Muscle of leg (tissue), 11 donors: ENCODE measurements around the gene NCKAP5. TPM values are rescaled to one million over a fixed set of nuclear protein-coding genes. Genes with fewer than 3 reads are reported as not detected.

Source experiments
- DNase-seq: peaks from one replicate; pipeline ENCODE4 v3.0.0; 2013
- H3K27ac ChIP-seq: one replicate; pipeline ENCODE4 v1.5.1; 2013; ENCODE audit warnings: mild to moderate bottlenecking, low read length, control low read depth
- H3K27me3 ChIP-seq: one replicate; pipeline ENCODE4 v1.6.1; 2013; ENCODE audit warnings: low read length; ENCODE audit not compliant: control insufficient read depth, insufficient read depth
- H3K36me3 ChIP-seq: one replicate; pipeline ENCODE4 v1.6.1; 2013; ENCODE audit warnings: low read length; ENCODE audit not compliant: control insufficient read depth, insufficient read depth
- H3K4me1 ChIP-seq: one replicate; pipeline ENCODE4 v1.6.1; 2013; ENCODE audit warnings: low read length; ENCODE audit not compliant: control insufficient read depth, insufficient read depth
- H3K4me3 ChIP-seq: one replicate; pipeline ENCODE4 v1.5.1; 2013; ENCODE audit warnings: low read length, control low read depth
- H3K9me3 ChIP-seq: replicated peaks from 2 replicates; pipeline ENCODE4 v1.6.1; 2013; ENCODE audit warnings: low read depth, low read length; ENCODE audit not compliant: control insufficient read depth
- WGBS: methylation state at CpG from one replicate; pipeline ENCODE4 v1.1.5; 2013; ENCODE audit warnings: missing lambda C conversion rate; ENCODE audit not compliant: insufficient coverage; 5-methylcytosine and 5-hydroxymethylcytosine counted together
- polyA plus RNA-seq, 8 donors: library from polyadenylated mRNA; unstranded; fragments of 120-200 nt; gene quantifications; one replicate each; pipeline versions ENCODE4 v1.2.1 to v1.2.3, GENCODE V29; 2013; ENCODE audit warnings: inconsistent platforms in 1 of 8, low replicate concordance in 1 of 8; ENCODE audit not compliant: insufficient read length in 8 of 8, insufficient read depth in 1 of 8
- total RNA-seq: library from RNA; stranded (reverse); fragments of 120-200 nt; gene quantifications from one replicate; pipeline ENCODE4 v1.2.4, GENCODE V29; 2013

NCKAP5 gene
- total and polyA plus RNA-seq, 9 donors: 3.7 to 8.9 (median 5.0) TPM

GRCh38 chr2:133378928-133379549 lies 189.2 kb downstream of the NCKAP5 start:
- Histone ChIP-seq H3K27ac (no peak overlapping the region), H3K9me3 (no peaks in the 10 kb centered on the region), H3K4me3 (no peak overlapping the region), H3K4me1 (peaks cover 4% of the 10 kb centered on the region), H3K27me3 (no peaks in the 10 kb centered on the region), H3K36me3 (no peaks in the 10 kb centered on the region)
- DNase-seq: peak; percentile 91
- WGBS: 29% methylated on average over 3 of the region's 7 CpGs

GRCh38 chr2:133378386-133378785 lies 189.9 kb downstream of the NCKAP5 start:
- no peak overlapping the region for H3K27ac ChIP-seq
- peaks cover 4% of the 10 kb centered on the region for H3K4me1 ChIP-seq
- no peaks in the 10 kb centered on the region for H3K27me3 ChIP-seq
- no CpG with 5 or more reads among the region's 1 CpG for WGBS
- H3K9me3 ChIP-seq: no peaks in the 10 kb centered on the region
- no peaks in the 10 kb centered on the region for H3K36me3 ChIP-seq
- no peak for DNase-seq
- H3K4me3 ChIP-seq: no peak overlapping the region

GRCh38 chr2:133377599-133377998 lies 190.7 kb downstream of the NCKAP5 start:
- Histone ChIP-seq H3K9me3 (no peaks in the 10 kb centered on the region), H3K27ac (no peak overlapping the region), H3K27me3 (no peaks in the 10 kb centered on the region), H3K4me3 (no peak overlapping the region), H3K4me1 (peaks cover 4% of the 10 kb centered on the region), H3K36me3 (no peaks in the 10 kb centered on the region)
- WGBS: no CpG with 5 or more reads among the region's 2 CpGs
- DNase-seq: no peak

DNA sequence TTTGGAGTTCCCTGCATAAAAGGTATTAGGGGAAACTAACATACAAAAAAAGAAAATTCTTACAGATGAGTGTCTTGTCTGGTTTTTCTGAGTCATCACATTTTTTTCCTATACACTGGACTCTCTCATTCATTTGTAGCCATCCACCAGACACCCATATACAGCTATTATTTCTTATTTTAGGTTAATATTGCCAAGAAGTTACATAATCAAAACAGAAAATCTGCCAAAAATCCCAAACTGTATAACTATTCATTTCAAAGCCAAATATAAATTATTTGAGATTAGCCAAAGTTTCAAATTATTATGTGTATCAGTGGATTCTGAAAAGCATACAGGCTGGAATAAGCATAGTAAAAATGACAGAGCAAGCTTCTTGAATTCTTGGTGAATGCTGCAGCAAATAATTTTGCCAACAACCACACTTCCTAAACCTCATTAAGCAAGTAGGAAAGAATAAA lies 191.2 kb downstream of the NCKAP5 start:
- peaks cover 4% of the 10 kb centered on the region for H3K4me1 ChIP-seq
- no peak overlapping the region for H3K27ac ChIP-seq
- peak; percentile 92 for DNase-seq
- no peaks in the 10 kb centered on the region for H3K36me3 ChIP-seq
- H3K9me3 ChIP-seq: no peaks in the 10 kb centered on the region
- no peak overlapping the region for H3K4me3 ChIP-seq
- H3K27me3 ChIP-seq: no peaks in the 10 kb centered on the region

DNA sequence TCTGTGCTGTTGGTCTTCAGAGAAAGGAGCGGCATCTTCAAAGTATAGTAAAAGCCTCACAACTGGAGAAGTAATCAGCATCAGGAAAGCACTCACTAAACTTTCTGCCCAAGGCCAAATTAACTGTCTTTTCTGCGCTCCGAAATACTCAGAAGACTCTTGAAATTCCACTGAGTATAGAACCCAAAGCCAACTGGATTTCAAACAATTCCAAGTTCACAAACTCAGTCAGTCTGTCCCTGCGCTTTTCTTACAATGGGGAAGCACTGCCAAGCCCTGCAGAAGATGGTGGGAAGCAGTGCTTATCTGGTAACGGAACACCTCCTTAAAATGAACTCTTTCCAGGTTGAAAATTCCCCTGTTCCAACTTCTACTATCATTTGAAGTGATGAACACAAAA lies 193.5 kb downstream of the NCKAP5 start:
- 13% methylated on average over 2 of the region's 5 CpGs for WGBS
- peak; percentile 68 for DNase-seq
- H3K9me3 ChIP-seq: no peaks in the 10 kb centered on the region
- H3K27me3 ChIP-seq: no peaks in the 10 kb centered on the region
- H3K4me3 ChIP-seq: no peak overlapping the region
- peaks cover 4% of the 10 kb centered on the region for H3K4me1 ChIP-seq
- no peak overlapping the region for H3K27ac ChIP-seq
- H3K36me3 ChIP-seq: no peaks in the 10 kb centered on the region

GRCh38 chr2:133371286-133371685 lies 197.0 kb downstream of the NCKAP5 start:
- Histone ChIP-seq H3K27ac (no peak overlapping the region), H3K9me3 (no peaks in the 10 kb centered on the region), H3K27me3 (no peaks in the 10 kb centered on the region), H3K36me3 (no peaks in the 10 kb centered on the region), H3K4me3 (no peak overlapping the region), H3K4me1 (no peaks in the 10 kb centered on the region)
- WGBS: 75% methylated on average over 1 of the region's 3 CpGs
- DNase-seq: no peak

- Histone ChIP-seq H3K9me3 (no peaks in the 10 kb centered on the region), H3K27me3 (no peaks in the 10 kb centered on the region)
- WGBS: 100% methylated on average over 1 of the region's 3 CpGs
These were observed 198.2 kb downstream of the NCKAP5 start for GRCh38 chr2:133369901-133370658.

DNA sequence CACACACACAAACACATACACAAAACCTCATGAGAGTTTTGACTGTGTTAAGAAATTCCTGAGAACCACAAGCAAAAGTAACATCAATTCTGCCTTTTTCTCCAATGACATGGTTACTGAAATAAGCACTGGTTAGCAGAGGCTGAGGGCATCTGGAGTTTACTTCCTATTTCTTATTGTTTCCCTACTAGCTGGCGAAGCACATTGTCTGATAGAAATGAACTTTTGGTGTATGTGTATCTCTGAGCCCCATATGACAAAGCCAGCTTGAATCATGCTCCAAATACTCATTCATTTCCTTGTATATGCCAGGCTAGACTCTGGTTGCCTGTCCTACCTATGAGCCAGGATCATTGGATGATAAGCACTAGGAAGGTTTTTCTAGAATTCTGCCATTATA lies 203.1 kb downstream of the NCKAP5 start:
- Histone ChIP-seq H3K27ac (no peak overlapping the region), H3K27me3 (no peaks in the 10 kb centered on the region), H3K4me1 (no peaks in the 10 kb centered on the region), H3K4me3 (no peak overlapping the region), H3K36me3 (no peaks in the 10 kb centered on the region), H3K9me3 (no peaks in the 10 kb centered on the region)
- no peak for DNase-seq
- WGBS: no CpG with 5 or more reads among the region's 1 CpG

More at GRCh38 chr2:133369901-133370658, 198.2 kb downstream of the NCKAP5 start:
- no peaks in the 10 kb centered on the region for H3K4me1 ChIP-seq
- no peaks in the 10 kb centered on the region for H3K36me3 ChIP-seq
- no peak overlapping the region for H3K4me3 ChIP-seq
- no peak overlapping the region for H3K27ac ChIP-seq
- no peak for DNase-seq

GRCh38 chr2:133364636-133365035 lies 203.6 kb downstream of the NCKAP5 start:
- no peaks in the 10 kb centered on the region for H3K4me1 ChIP-seq
- 83% methylated on average over 1 of the region's 3 CpGs for WGBS
- no peaks in the 10 kb centered on the region for H3K36me3 ChIP-seq

GRCh38 chr2:133363884-133364283 lies 204.4 kb downstream of the NCKAP5 start:
- no peak for DNase-seq
- H3K4me3 ChIP-seq: no peak overlapping the region
- no peaks in the 10 kb centered on the region for H3K36me3 ChIP-seq
- H3K27ac ChIP-seq: no peak overlapping the region
- H3K9me3 ChIP-seq: no peaks in the 10 kb centered on the region
- H3K4me1 ChIP-seq: no peaks in the 10 kb centered on the region
- no CpG with 5 or more reads among the region's 1 CpG for WGBS
- no peaks in the 10 kb centered on the region for H3K27me3 ChIP-seq

More at GRCh38 chr2:133364636-133365035, 203.6 kb downstream of the NCKAP5 start:
- no peak overlapping the region for H3K4me3 ChIP-seq
- no peaks in the 10 kb centered on the region for H3K27me3 ChIP-seq
- no peaks in the 10 kb centered on the region for H3K9me3 ChIP-seq
- no peak for DNase-seq
- H3K27ac ChIP-seq: no peak overlapping the region
